Endothelial cell of umbilical vein (primary cell): ENCODE measurements around the gene COMP. TPM values are rescaled to one million over a fixed set of nuclear protein-coding genes. Genes with fewer than 3 reads are reported as not detected.

ENCODE experiments used
- BruUV-seq: library from RNA; stranded (reverse); fragments of 400-500 nt; replicated peaks from 2 replicates; lab custom pipeline; 2021; lab: Mats Ljungman, UMichigan
- CTCF ChIA-PET: fragments of 300-600, 350-600 bp; sonication (Branson Sonifier 250); formaldehyde crosslinking; loops from one replicate; lab custom pipeline; 2021; ENCODE audit warnings: antibody characterized with exemption, inconsistent platforms; lab: Charles Lee
- POLR2A ChIA-PET: fragments of 300-600, 350-600 bp; sonication (Branson Sonifier 250); formaldehyde crosslinking; loops from one replicate; lab custom pipeline; 2021; ENCODE audit warnings: antibody characterized with exemption, inconsistent platforms; lab: Charles Lee
- DNase-seq: peaks from one replicate; pipeline ENCODE4 v3.0.0-alpha.2; 2011; ENCODE audit warnings: low read depth, low spot score
- FAIRE-seq: peaks from 2 replicates; lab custom pipeline; 2011; peaks lifted over from hg19 to GRCh38; lab: Jason Lieb, UNC
- H2AFZ ChIP-seq: 2 replicates; pipeline ENCODE4 v1.6.0; 2012; ENCODE audit warnings: low read depth, low read length, control low read depth, inconsistent platforms
- H3K27ac ChIP-seq: 2 replicates; pipeline ENCODE4 v1.5.1; 2011; ENCODE audit warnings: low read depth, mild to moderate bottlenecking, control low read depth, low read length, moderate library complexity; ENCODE audit not compliant: insufficient read depth
- H3K27me3 ChIP-seq, 2 experiments: 2 replicates each; pipeline versions ENCODE4 v1.6.0 to v1.6.1; 2011; ENCODE audit warnings: low read length in 2 of 2, mixed read lengths in 1 of 2; ENCODE audit not compliant: control insufficient read depth in 2 of 2, insufficient read depth in 2 of 2
- H3K36me3 ChIP-seq, 2 experiments: 2 replicates in 1 of 2; 3 replicates in 1 of 2; pipeline ENCODE4 v1.5.1; 2011; ENCODE audit warnings: low read length in 2 of 2, mild to moderate bottlenecking in 1 of 2, moderate library complexity in 1 of 2; ENCODE audit not compliant: control insufficient read depth in 2 of 2, insufficient read depth in 2 of 2; ENCODE audit errors: extremely low read depth in 1 of 2
- H3K4me1 ChIP-seq: 3 replicates; pipeline ENCODE4 v1.5.1; 2011; ENCODE audit warnings: mild to moderate bottlenecking, low read length; ENCODE audit not compliant: control insufficient read depth, insufficient read depth; ENCODE audit errors: extremely low read depth
- H3K4me2 ChIP-seq: 2 replicates; pipeline ENCODE4 v1.6.1; 2011; ENCODE audit warnings: low read length, control low read depth, mixed read lengths; ENCODE audit not compliant: insufficient read depth
- H3K4me3 ChIP-seq, 3 experiments: fragments of 200-600 bp in 1 of 3; sonication (generic), shearing (Covaris generic) in 1 of 3; replicated peaks in 1 of 3; 2 replicates each; pipeline ENCODE4 v1.5.1; 2011 to 2016; ENCODE audit warnings: control low read depth in 3 of 3, low read length in 3 of 3, mild to moderate bottlenecking in 2 of 3, inconsistent platforms in 1 of 3, low read depth in 1 of 3, moderate library complexity in 1 of 3; ENCODE audit not compliant: insufficient read depth in 1 of 3
- H3K79me2 ChIP-seq: 2 replicates; pipeline ENCODE4 v1.6.0; 2012; ENCODE audit warnings: low read length, inconsistent platforms; ENCODE audit not compliant: control insufficient read depth, insufficient read depth
- H3K9ac ChIP-seq: replicated peaks from 2 replicates; pipeline ENCODE3; 2011; ENCODE audit warnings: low read length, control low read depth; ENCODE audit not compliant: insufficient read depth; ENCODE audit errors: extremely low read depth
- H3K9me1 ChIP-seq: replicated peaks from 3 replicates; pipeline ENCODE4 v1.6.0; 2011; ENCODE audit warnings: mild to moderate bottlenecking, low read length; ENCODE audit not compliant: control insufficient read depth, insufficient read depth; ENCODE audit errors: extremely low read depth
- H3K9me3 ChIP-seq: replicated peaks from 2 replicates; pipeline ENCODE4 v1.5.1; 2012; ENCODE audit warnings: low read length, inconsistent platforms; ENCODE audit not compliant: control insufficient read depth, insufficient read depth
- H4K20me1 ChIP-seq: replicated peaks from 2 replicates; pipeline ENCODE3; 2011; ENCODE audit warnings: mild to moderate bottlenecking, low read length; ENCODE audit not compliant: control insufficient read depth, insufficient read depth; ENCODE audit errors: extremely low read depth
- EZH2 ChIP-seq: IDR thresholded peaks from 2 replicates; pipeline ENCODE4 v1.6.1; 2012; ENCODE audit warnings: borderline replicate concordance, low read depth, mild to moderate bottlenecking, moderate library complexity, low read length, inconsistent platforms; ENCODE audit not compliant: severe bottlenecking
- FOS ChIP-seq: IDR thresholded peaks from 2 replicates; pipeline ENCODE4 v1.6.1; 2011; ENCODE audit warnings: mild to moderate bottlenecking, low read length, moderate library complexity, borderline replicate concordance; ENCODE audit not compliant: insufficient read depth
- GATA2 ChIP-seq: IDR thresholded peaks from 2 replicates; pipeline ENCODE4 v1.7.0; 2011; ENCODE audit warnings: low read depth, mild to moderate bottlenecking, moderate library complexity, mixed read lengths, low read length; ENCODE audit not compliant: insufficient read length, insufficient read depth
- JUN ChIP-seq: IDR thresholded peaks from 2 replicates; pipeline ENCODE4 v1.6.1; 2011; ENCODE audit warnings: borderline replicate concordance, low read depth; ENCODE audit not compliant: insufficient read length, insufficient read depth
- MYC ChIP-seq: IDR thresholded peaks from one replicate; pipeline ENCODE4 v1.6.1; 2011; ENCODE audit warnings: mild to moderate bottlenecking, low read depth, low read length
- POLR2A ChIP-seq: IDR thresholded peaks from 2 replicates; pipeline ENCODE4 v1.6.1; 2012; ENCODE audit warnings: low read depth, mild to moderate bottlenecking, control low read depth, low read length
- POLR2AphosphoS5 ChIP-seq: IDR thresholded peaks from 2 replicates; pipeline ENCODE4 v1.6.1; 2012; ENCODE audit warnings: low read depth, mild to moderate bottlenecking, control low read depth, low read length, moderate library complexity; ENCODE audit not compliant: insufficient read depth
- dilution Hi-C: fragments of 300-500 bp; cut with MboI; formaldehyde crosslinking; loops from one replicate; pipeline ENCODE4 v1.15.0; 2019; ENCODE audit warnings: low sequenced_read_pairs; ENCODE audit not compliant: extremely low pct_ligation_motif_present
- intact Hi-C: fragments of 100-400 bp; cut with micrococcal nuclease; formaldehyde crosslinking; loops from one replicate; pipeline ENCODE4 v1.10.0; 2022
- polyA plus RNA-seq, 4 experiments: library from polyadenylated mRNA; depleted of rRNA in 3 of 4; stranded (reverse) in 3 of 4; unstranded in 1 of 4; fragments of >200 nt; gene quantifications; 2 replicates each; pipeline versions ENCODE4 v1.2.1 to v1.2.3, GENCODE V29; 2011 to 2012; ENCODE audit warnings: missing spikeins in 1 of 4
- total RNA-seq: library from RNA; stranded (reverse); gene quantifications from 2 replicates; pipeline ENCODE4 v1.2.3, GENCODE V29; 2021
- TF ChIP-seq, protein P1 (sequence below): IDR thresholded peaks from 2 replicates; pipeline ENCODE4 v1.6.1; 2011; ENCODE audit not compliant: insufficient read depth, insufficient read length
- TF ChIP-seq, protein P2 (sequence below), 2 donors: IDR thresholded peaks; 1 replicate in 1 of 2; 2 replicates in 1 of 2; pipeline ENCODE4 v1.5.1; 2011; ENCODE audit warnings: low read length in 2 of 2, mild to moderate bottlenecking in 2 of 2, moderate library complexity in 2 of 2, control low read depth in 1 of 2, inconsistent platforms in 1 of 2, low read depth in 1 of 2; ENCODE audit not compliant: insufficient read depth in 1 of 2; ENCODE audit errors: extremely low read depth in 1 of 2

Gene COMP
- total and polyA plus RNA-seq, 2 donors (not counting 3 experiments of a cell fraction or from before 2014, with no cell fraction given), result not detected

DNA sequence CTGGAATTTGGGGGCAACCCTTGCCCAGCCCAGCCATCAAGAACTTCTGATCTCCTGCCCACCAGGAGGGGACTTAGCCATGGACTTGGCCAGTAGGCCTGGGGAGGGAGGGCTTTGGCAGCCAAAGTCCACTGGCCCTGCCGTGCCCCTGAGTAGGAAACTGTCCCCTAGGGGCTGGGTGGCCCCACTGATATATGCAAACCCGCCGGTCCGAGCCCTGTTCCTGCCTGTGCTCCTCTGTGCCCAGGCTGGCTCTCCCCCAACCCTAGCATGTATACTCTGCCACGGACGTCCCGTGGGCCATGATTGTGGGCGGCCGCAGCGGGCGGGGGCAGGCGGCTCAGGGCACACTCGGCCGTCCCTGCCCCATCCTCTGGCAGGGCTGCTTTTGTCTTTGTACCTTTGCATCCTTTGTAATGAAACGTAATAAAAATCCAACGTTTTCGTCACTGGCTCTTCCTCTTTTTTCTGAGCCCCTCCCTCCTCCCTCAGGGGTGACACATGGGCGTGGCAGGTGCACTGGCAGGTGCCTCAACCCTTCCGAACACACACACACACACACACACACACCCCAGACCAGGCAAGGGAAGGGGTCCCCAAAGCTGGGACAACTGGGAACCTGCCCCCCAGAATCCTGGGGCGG lies 9.1 kb downstream of the COMP start:
- no peaks in the 10 kb centered on the region for H3K9me3 ChIP-seq
- no peaks in the 10 kb centered on the region for H3K36me3 ChIP-seq
- no TSS peak for BruUV-seq
- H3K4me2 ChIP-seq, result no peak overlapping the region
- CTCF ChIA-PET, result no interaction called here
- H3K4me3 ChIP-seq, result no peak overlapping the region
- H3K4me1 ChIP-seq, result no peaks in the 10 kb centered on the region
- H3K27me3 ChIP-seq, result peaks cover 14 to 15% of the 10 kb centered on the region in 2 experiments
- POLR2A ChIA-PET, result no interaction called here
- DNase-seq (no peak), FAIRE-seq (no peak)
- H3K27ac ChIP-seq, result no peak overlapping the region
- H3K9me1 ChIP-seq, result no peaks in the 10 kb centered on the region
- intact Hi-C loops (loop anchor here (1.0 kb wide), 1 partner anchor 39 kb away; no protein-coding TSS in a partner anchor), dilution Hi-C loops (no loop called here)
- no peaks in the 10 kb centered on the region for H3K79me2 ChIP-seq
- no peak overlapping the region for H3K9ac ChIP-seq
- TF ChIP-seq MYC (no peak), POLR2A (no peak), GATA2 (no peak), JUN (no peak), POLR2AphosphoS5 (no peak), FOS (no peak), EZH2 (no peak)
- TF ChIP-seq, protein P1, sequence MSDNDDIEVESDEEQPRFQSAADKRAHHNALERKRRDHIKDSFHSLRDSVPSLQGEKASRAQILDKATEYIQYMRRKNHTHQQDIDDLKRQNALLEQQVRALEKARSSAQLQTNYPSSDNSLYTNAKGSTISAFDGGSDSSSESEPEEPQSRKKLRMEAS, result no peak
- TF ChIP-seq, protein P2, sequence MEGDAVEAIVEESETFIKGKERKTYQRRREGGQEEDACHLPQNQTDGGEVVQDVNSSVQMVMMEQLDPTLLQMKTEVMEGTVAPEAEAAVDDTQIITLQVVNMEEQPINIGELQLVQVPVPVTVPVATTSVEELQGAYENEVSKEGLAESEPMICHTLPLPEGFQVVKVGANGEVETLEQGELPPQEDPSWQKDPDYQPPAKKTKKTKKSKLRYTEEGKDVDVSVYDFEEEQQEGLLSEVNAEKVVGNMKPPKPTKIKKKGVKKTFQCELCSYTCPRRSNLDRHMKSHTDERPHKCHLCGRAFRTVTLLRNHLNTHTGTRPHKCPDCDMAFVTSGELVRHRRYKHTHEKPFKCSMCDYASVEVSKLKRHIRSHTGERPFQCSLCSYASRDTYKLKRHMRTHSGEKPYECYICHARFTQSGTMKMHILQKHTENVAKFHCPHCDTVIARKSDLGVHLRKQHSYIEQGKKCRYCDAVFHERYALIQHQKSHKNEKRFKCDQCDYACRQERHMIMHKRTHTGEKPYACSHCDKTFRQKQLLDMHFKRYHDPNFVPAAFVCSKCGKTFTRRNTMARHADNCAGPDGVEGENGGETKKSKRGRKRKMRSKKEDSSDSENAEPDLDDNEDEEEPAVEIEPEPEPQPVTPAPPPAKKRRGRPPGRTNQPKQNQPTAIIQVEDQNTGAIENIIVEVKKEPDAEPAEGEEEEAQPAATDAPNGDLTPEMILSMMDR (IDR thresholded peaks at IDR 0.05; ENCODE audit: extremely low read depth in 1 of 2, insufficient read depth in 1 of 2, low read depth in 1 of 2, low read length in 2 of 2), result no peak
- no peaks in the 10 kb centered on the region for H4K20me1 ChIP-seq
- no peak overlapping the region for H2AFZ ChIP-seq
